Endothelial cell of umbilical vein (primary cell): ENCODE measurements around the gene TRABD. TPM values are rescaled to one million over a fixed set of nuclear protein-coding genes. Genes with fewer than 3 reads are reported as not detected.

Experiments used
- BruUV-seq: library from RNA; stranded (reverse); fragments of 400-500 nt; replicated peaks from 2 replicates; lab custom pipeline; 2021; lab: Mats Ljungman, UMichigan
- CTCF ChIA-PET: fragments of 300-600, 350-600 bp; sonication (Branson Sonifier 250); formaldehyde crosslinking; loops from one replicate; lab custom pipeline; 2021; ENCODE audit warnings: antibody characterized with exemption, inconsistent platforms; lab: Charles Lee
- POLR2A ChIA-PET: fragments of 300-600, 350-600 bp; sonication (Branson Sonifier 250); formaldehyde crosslinking; loops from one replicate; lab custom pipeline; 2021; ENCODE audit warnings: antibody characterized with exemption, inconsistent platforms; lab: Charles Lee
- DNase-seq: peaks from one replicate; pipeline ENCODE4 v3.0.0-alpha.2; 2011; ENCODE audit warnings: low read depth, low spot score
- FAIRE-seq: peaks from 2 replicates; lab custom pipeline; 2011; peaks lifted over from hg19 to GRCh38; lab: Jason Lieb, UNC
- H2AFZ ChIP-seq: 2 replicates; pipeline ENCODE4 v1.6.0; 2012; ENCODE audit warnings: low read depth, low read length, control low read depth, inconsistent platforms
- H3K27ac ChIP-seq: 2 replicates; pipeline ENCODE4 v1.5.1; 2011; ENCODE audit warnings: low read depth, mild to moderate bottlenecking, control low read depth, low read length, moderate library complexity; ENCODE audit not compliant: insufficient read depth
- H3K27me3 ChIP-seq, 2 experiments: 2 replicates each; pipeline versions ENCODE4 v1.6.0 to v1.6.1; 2011; ENCODE audit warnings: low read length in 2 of 2, mixed read lengths in 1 of 2; ENCODE audit not compliant: control insufficient read depth in 2 of 2, insufficient read depth in 2 of 2
- H3K36me3 ChIP-seq, 2 experiments: 2 replicates in 1 of 2; 3 replicates in 1 of 2; pipeline ENCODE4 v1.5.1; 2011; ENCODE audit warnings: low read length in 2 of 2, mild to moderate bottlenecking in 1 of 2, moderate library complexity in 1 of 2; ENCODE audit not compliant: control insufficient read depth in 2 of 2, insufficient read depth in 2 of 2; ENCODE audit errors: extremely low read depth in 1 of 2
- H3K4me1 ChIP-seq: 3 replicates; pipeline ENCODE4 v1.5.1; 2011; ENCODE audit warnings: mild to moderate bottlenecking, low read length; ENCODE audit not compliant: control insufficient read depth, insufficient read depth; ENCODE audit errors: extremely low read depth
- H3K4me2 ChIP-seq: 2 replicates; pipeline ENCODE4 v1.6.1; 2011; ENCODE audit warnings: low read length, control low read depth, mixed read lengths; ENCODE audit not compliant: insufficient read depth
- H3K4me3 ChIP-seq, 3 experiments: fragments of 200-600 bp in 1 of 3; sonication (generic), shearing (Covaris generic) in 1 of 3; replicated peaks in 1 of 3; 2 replicates each; pipeline ENCODE4 v1.5.1; 2011 to 2016; ENCODE audit warnings: control low read depth in 3 of 3, low read length in 3 of 3, mild to moderate bottlenecking in 2 of 3, inconsistent platforms in 1 of 3, low read depth in 1 of 3, moderate library complexity in 1 of 3; ENCODE audit not compliant: insufficient read depth in 1 of 3
- H3K79me2 ChIP-seq: 2 replicates; pipeline ENCODE4 v1.6.0; 2012; ENCODE audit warnings: low read length, inconsistent platforms; ENCODE audit not compliant: control insufficient read depth, insufficient read depth
- H3K9ac ChIP-seq: replicated peaks from 2 replicates; pipeline ENCODE3; 2011; ENCODE audit warnings: low read length, control low read depth; ENCODE audit not compliant: insufficient read depth; ENCODE audit errors: extremely low read depth
- H3K9me1 ChIP-seq: replicated peaks from 3 replicates; pipeline ENCODE4 v1.6.0; 2011; ENCODE audit warnings: mild to moderate bottlenecking, low read length; ENCODE audit not compliant: control insufficient read depth, insufficient read depth; ENCODE audit errors: extremely low read depth
- H3K9me3 ChIP-seq: replicated peaks from 2 replicates; pipeline ENCODE4 v1.5.1; 2012; ENCODE audit warnings: low read length, inconsistent platforms; ENCODE audit not compliant: control insufficient read depth, insufficient read depth
- H4K20me1 ChIP-seq: replicated peaks from 2 replicates; pipeline ENCODE3; 2011; ENCODE audit warnings: mild to moderate bottlenecking, low read length; ENCODE audit not compliant: control insufficient read depth, insufficient read depth; ENCODE audit errors: extremely low read depth
- CTCF ChIP-seq, 2 donors: IDR thresholded peaks; 1 replicate in 1 of 2; 2 replicates in 1 of 2; pipeline ENCODE4 v1.5.1; 2011; ENCODE audit warnings: low read length in 2 of 2, mild to moderate bottlenecking in 2 of 2, moderate library complexity in 2 of 2, control low read depth in 1 of 2, inconsistent platforms in 1 of 2, low read depth in 1 of 2; ENCODE audit not compliant: insufficient read depth in 1 of 2; ENCODE audit errors: extremely low read depth in 1 of 2
- EZH2 ChIP-seq: IDR thresholded peaks from 2 replicates; pipeline ENCODE4 v1.6.1; 2012; ENCODE audit warnings: borderline replicate concordance, low read depth, mild to moderate bottlenecking, moderate library complexity, low read length, inconsistent platforms; ENCODE audit not compliant: severe bottlenecking
- FOS ChIP-seq: IDR thresholded peaks from 2 replicates; pipeline ENCODE4 v1.6.1; 2011; ENCODE audit warnings: mild to moderate bottlenecking, low read length, moderate library complexity, borderline replicate concordance; ENCODE audit not compliant: insufficient read depth
- GATA2 ChIP-seq: IDR thresholded peaks from 2 replicates; pipeline ENCODE4 v1.7.0; 2011; ENCODE audit warnings: low read depth, mild to moderate bottlenecking, moderate library complexity, mixed read lengths, low read length; ENCODE audit not compliant: insufficient read length, insufficient read depth
- JUN ChIP-seq: IDR thresholded peaks from 2 replicates; pipeline ENCODE4 v1.6.1; 2011; ENCODE audit warnings: borderline replicate concordance, low read depth; ENCODE audit not compliant: insufficient read length, insufficient read depth
- MAX ChIP-seq: IDR thresholded peaks from 2 replicates; pipeline ENCODE4 v1.6.1; 2011; ENCODE audit not compliant: insufficient read depth, insufficient read length
- MYC ChIP-seq: IDR thresholded peaks from one replicate; pipeline ENCODE4 v1.6.1; 2011; ENCODE audit warnings: mild to moderate bottlenecking, low read depth, low read length
- POLR2A ChIP-seq: IDR thresholded peaks from 2 replicates; pipeline ENCODE4 v1.6.1; 2012; ENCODE audit warnings: low read depth, mild to moderate bottlenecking, control low read depth, low read length
- POLR2AphosphoS5 ChIP-seq: IDR thresholded peaks from 2 replicates; pipeline ENCODE4 v1.6.1; 2012; ENCODE audit warnings: low read depth, mild to moderate bottlenecking, control low read depth, low read length, moderate library complexity; ENCODE audit not compliant: insufficient read depth
- dilution Hi-C: fragments of 300-500 bp; cut with MboI; formaldehyde crosslinking; loops from one replicate; pipeline ENCODE4 v1.15.0; 2019; ENCODE audit warnings: low sequenced_read_pairs; ENCODE audit not compliant: extremely low pct_ligation_motif_present
- intact Hi-C: fragments of 100-400 bp; cut with micrococcal nuclease; formaldehyde crosslinking; loops from one replicate; pipeline ENCODE4 v1.10.0; 2022
- polyA plus RNA-seq, 4 experiments: library from polyadenylated mRNA; depleted of rRNA in 3 of 4; stranded (reverse) in 3 of 4; unstranded in 1 of 4; fragments of >200 nt; gene quantifications; 2 replicates each; pipeline versions ENCODE4 v1.2.1 to v1.2.3, GENCODE V29; 2011 to 2012; ENCODE audit warnings: missing spikeins in 1 of 4
- total RNA-seq: library from RNA; stranded (reverse); gene quantifications from 2 replicates; pipeline ENCODE4 v1.2.3, GENCODE V29; 2021

Gene TRABD
- total and polyA plus RNA-seq, 2 donors (not counting 3 experiments of a cell fraction or from before 2014, with no cell fraction given) = 46.8 to 48.4 TPM

- H3K9ac ChIP-seq = no peak overlapping the region
- H4K20me1 ChIP-seq = no peaks in the 10 kb centered on the region
- no peaks in the 10 kb centered on the region for H3K9me1 ChIP-seq
- H3K36me3 ChIP-seq = no peaks in the 10 kb centered on the region
- no peak for FAIRE-seq
- no peak overlapping the region for H3K4me2 ChIP-seq
- no peaks in the 10 kb centered on the region for H3K9me3 ChIP-seq
- no peak for TF ChIP-seq POLR2A
- TF ChIP-seq EZH2 = no peak
- TF ChIP-seq MYC = no peak
- no peak for TF ChIP-seq GATA2
- no peak for TF ChIP-seq POLR2AphosphoS5
- no peak for TF ChIP-seq CTCF (IDR thresholded peaks at IDR 0.05; ENCODE audit: extremely low read depth in 1 of 2, insufficient read depth in 1 of 2, low read depth in 1 of 2, low read length in 2 of 2)
- no peak for TF ChIP-seq FOS
- no peak for TF ChIP-seq MAX
- no peak for TF ChIP-seq JUN
- dilution Hi-C loops (no loop called here), intact Hi-C loops (no loop called here)
- H3K27me3 ChIP-seq = no peaks in the 10 kb centered on the region
- no TSS peak for BruUV-seq
- H3K4me1 ChIP-seq = no peaks in the 10 kb centered on the region
- H2AFZ ChIP-seq = no peak overlapping the region
- H3K4me3 ChIP-seq = no peak overlapping the region
- H3K79me2 ChIP-seq = no peaks in the 10 kb centered on the region
- no peak for DNase-seq
- H3K27ac ChIP-seq = no peak overlapping the region
- CTCF ChIA-PET = no interaction called here
- POLR2A ChIA-PET = no interaction called here
Measured at GRCh38 chr22:50177537-50178470, 7.9 kb upstream of the TRABD start.
